ENCODE measurements around the gene S100A1. TPM values are rescaled to one million over a fixed set of nuclear protein-coding genes. Genes with fewer than 3 reads are reported as not detected.

S100A1 gene
- total RNA-seq, 3 donors from 2014 or later, result 0.20 to 5.6 (median 2.4) TPM

DNA sequence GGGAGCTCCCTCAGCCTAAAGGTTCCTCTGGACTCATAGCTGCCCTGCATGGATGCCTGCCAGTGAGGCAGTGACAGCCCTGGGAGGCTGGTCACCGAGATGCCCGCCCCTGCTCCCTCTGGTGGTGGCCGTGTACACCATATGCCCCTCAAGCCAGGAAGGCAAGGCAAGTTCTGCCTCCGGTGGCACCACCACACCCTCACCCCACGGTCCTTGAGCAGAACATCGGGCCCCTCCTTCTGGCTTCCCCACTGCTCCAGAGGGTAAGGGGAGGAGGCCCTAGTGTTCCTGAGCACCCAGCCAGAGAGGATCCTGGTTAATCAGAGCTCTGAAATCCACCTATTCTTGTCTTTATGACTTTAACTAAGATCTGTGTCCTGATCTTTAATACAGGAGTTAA, 10.6 kb upstream of the S100A1 start:
- intact Hi-C loops (cut with DNase I, micrococcal nuclease), result no loop called here
- ATAC-seq, result peak; percentile 72
- no peaks in the 10 kb centered on the region for H3K9me3 ChIP-seq
- H3K36me3 ChIP-seq (ENCODE audit: low read depth), result no peaks in the 10 kb centered on the region
- TF ChIP-seq, protein P1, sequence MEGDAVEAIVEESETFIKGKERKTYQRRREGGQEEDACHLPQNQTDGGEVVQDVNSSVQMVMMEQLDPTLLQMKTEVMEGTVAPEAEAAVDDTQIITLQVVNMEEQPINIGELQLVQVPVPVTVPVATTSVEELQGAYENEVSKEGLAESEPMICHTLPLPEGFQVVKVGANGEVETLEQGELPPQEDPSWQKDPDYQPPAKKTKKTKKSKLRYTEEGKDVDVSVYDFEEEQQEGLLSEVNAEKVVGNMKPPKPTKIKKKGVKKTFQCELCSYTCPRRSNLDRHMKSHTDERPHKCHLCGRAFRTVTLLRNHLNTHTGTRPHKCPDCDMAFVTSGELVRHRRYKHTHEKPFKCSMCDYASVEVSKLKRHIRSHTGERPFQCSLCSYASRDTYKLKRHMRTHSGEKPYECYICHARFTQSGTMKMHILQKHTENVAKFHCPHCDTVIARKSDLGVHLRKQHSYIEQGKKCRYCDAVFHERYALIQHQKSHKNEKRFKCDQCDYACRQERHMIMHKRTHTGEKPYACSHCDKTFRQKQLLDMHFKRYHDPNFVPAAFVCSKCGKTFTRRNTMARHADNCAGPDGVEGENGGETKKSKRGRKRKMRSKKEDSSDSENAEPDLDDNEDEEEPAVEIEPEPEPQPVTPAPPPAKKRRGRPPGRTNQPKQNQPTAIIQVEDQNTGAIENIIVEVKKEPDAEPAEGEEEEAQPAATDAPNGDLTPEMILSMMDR (IDR thresholded peaks at IDR 0.05), result no peak
- peak; percentile 87 to 94 (median 90) for DNase-seq
- peaks cover 17% of the 10 kb centered on the region for H3K4me1 ChIP-seq (ENCODE audit: low read depth)
- no peak overlapping the region for H3K4me3 ChIP-seq

DNA sequence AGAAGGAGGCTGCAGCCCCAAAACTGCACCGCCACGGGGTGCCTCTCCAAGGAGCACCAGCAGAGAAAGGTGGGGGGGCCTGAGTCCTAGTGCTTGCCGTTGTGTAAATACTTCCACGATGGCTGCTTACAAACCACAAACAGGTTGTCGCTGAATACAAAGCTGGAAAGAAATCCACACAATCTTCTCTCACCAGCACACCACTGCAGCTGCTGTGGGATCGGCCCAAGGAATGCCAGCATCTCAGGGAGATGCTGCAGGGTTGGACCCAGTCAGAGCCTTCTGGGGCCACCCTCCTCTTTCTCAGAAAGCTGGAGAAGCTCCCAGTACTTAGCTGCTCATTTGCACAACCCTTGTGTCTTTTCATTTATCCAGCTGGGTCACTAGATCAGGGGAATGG, 9.1 kb upstream of the S100A1 start:
- no peak overlapping the region for H3K4me3 ChIP-seq
- no peaks in the 10 kb centered on the region for H3K36me3 ChIP-seq (ENCODE audit: low read depth)
- ATAC-seq (no peak), DNase-seq (peak in 2 of 3 donors; percentile 9 to 24)
- intact Hi-C loops (cut with DNase I, micrococcal nuclease), result no loop called here
- H3K4me1 ChIP-seq (ENCODE audit: low read depth), result peaks cover 17% of the 10 kb centered on the region
- TF ChIP-seq, protein P1 (IDR thresholded peaks at IDR 0.05), result no peak
- no peaks in the 10 kb centered on the region for H3K9me3 ChIP-seq

DNA sequence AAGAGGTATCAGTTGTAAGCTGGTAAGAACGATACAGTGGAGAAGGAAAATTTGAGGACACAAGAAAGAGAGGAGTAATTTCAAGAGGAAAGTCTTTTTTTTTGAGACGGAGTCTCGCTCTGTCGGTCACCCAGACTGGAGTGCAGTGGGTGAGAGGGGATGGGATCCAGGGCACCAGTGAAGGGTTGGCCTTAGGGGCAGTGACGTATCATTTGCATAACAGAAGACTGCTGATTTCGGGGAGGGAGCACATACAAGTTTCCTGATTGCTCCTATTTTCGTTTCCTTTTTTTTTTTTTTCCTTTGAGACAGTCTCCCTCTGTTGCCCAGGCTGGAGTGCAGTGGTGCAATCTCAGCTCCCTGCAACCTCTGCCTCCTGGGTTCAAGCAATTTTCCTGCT, 5.1 kb upstream of the S100A1 start:
- no peak for DNase-seq
- TF ChIP-seq, protein P1 (IDR thresholded peaks at IDR 0.05), result no peak

DNA sequence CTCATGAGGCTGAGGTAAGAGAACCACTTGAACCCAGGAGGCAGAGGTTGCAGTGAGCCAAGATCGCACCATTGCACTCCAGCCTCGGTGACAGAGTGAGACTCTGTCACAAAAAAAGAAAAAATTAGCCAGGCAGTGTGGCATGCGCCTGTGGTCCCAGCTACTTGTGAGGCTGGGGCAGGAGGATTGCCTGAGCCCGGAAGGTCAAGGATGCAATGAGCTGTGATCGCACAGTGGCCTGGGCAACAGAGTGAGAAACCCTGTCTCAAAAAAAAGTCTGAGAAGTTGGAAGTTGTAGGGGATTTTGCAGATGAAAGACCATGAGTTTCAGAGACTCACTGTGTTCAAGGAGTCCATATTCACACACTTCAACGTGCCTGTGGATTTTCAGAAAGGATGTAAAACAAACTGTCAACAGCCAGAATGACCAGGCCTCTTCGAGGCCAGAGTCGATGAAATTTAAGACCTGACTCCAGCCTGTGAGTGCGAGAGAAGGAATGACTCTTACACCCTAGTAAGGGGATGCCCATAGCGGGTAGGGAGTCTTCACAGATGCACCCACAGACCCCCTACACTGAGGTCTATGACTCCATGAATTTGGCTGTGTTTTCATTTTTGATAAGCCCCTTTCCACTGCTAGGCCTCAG, 3.1 kb upstream of the S100A1 start:
- DNase-seq (peak in 1 of 3 donors; percentile 19), ATAC-seq (no peak)
- intact Hi-C loops (cut with DNase I, micrococcal nuclease), result no loop called here
- TF ChIP-seq, protein P1 (IDR thresholded peaks at IDR 0.05), result no peak
- Histone ChIP-seq H3K36me3 (ENCODE audit: low read depth) (no peaks in the 10 kb centered on the region), H3K9me3 (no peaks in the 10 kb centered on the region), H3K4me3 (no peak overlapping the region), H3K4me1 (ENCODE audit: low read depth) (peaks cover 8% of the 10 kb centered on the region)

More for the DNA sequence above, 5.1 kb upstream of the S100A1 start:
- no peak for ATAC-seq
- intact Hi-C loops (cut with DNase I, micrococcal nuclease), result no loop called here
- Histone ChIP-seq H3K36me3 (ENCODE audit: low read depth) (no peaks in the 10 kb centered on the region), H3K4me1 (ENCODE audit: low read depth) (peaks cover 8% of the 10 kb centered on the region), H3K4me3 (no peak overlapping the region), H3K9me3 (no peaks in the 10 kb centered on the region)

DNA sequence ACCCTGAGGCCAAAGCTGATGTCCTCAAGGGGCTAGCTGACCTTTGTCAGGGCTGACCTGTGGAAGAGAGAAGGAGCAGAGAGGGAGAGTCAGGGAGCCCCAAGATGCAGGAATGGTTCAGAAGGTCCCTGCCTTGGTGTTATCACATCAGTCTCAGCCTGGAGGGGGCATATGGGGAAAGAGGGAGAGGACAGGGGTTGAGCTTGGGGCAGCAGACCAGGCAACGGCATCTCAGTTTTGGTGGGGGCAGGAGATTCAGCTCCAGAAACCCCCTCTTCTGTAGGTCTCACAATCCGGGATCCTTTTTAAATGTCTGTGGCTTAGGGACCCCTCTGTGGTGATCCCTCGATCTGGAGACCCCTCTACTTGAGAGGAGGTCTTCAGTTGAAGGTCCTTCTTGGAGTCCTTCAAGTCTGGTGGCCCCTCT, 1.7 kb upstream of the S100A1 start:
- peak overlapping the region; percentile 17 for H3K4me3 ChIP-seq
- peaks cover 16% of the 10 kb centered on the region for H3K4me1 ChIP-seq (ENCODE audit: low read depth)
- ATAC-seq (no peak), DNase-seq (no peak)
- no peaks in the 10 kb centered on the region for H3K36me3 ChIP-seq (ENCODE audit: low read depth)
- TF ChIP-seq, protein P1 (IDR thresholded peaks at IDR 0.05), result no peak
- H3K9me3 ChIP-seq, result no peaks in the 10 kb centered on the region
- intact Hi-C loops (cut with DNase I, micrococcal nuclease), result no loop called here

Data from mucosa of descending colon (tissue), 3 donors.